Measurements from ENCODE around the gene TCF12. TPM values are rescaled to one million over a fixed set of nuclear protein-coding genes. Genes with fewer than 3 reads are reported as not detected.

TCF12 gene
- total and polyA plus RNA-seq, 2 of the 8 experiments (the other 6 are each of a cell fraction or from before 2014, with no cell fraction given) = 85.8 to 101 TPM

- TF ChIP-seq CHD7 (IDR thresholded peaks at IDR 0.05; ENCODE audit: insufficient replicate concordance, low read length) (no peak), RNF2 (IDR thresholded peaks at IDR 0.05; ENCODE audit: borderline replicate concordance, low read depth, low read length, missing control alignments, poor library complexity, severe bottlenecking) (no peak), TAF1 (IDR thresholded peaks at IDR 0.05; ENCODE audit: low read depth, low read length) (no peak), EGR1 (IDR thresholded peaks at IDR 0.05; ENCODE audit: borderline replicate concordance, low read depth, low read length) (no peak), TAF7 (optimal IDR thresholded peaks at IDR 0.05; ENCODE audit: borderline replicate concordance, low read depth, low read length) (no peak), EP300 (IDR thresholded peaks at IDR 0.05; ENCODE audit: borderline replicate concordance in 1 of 2, low read depth in 2 of 2, low read length in 2 of 2) (no peak), SP4 (IDR thresholded peaks at IDR 0.05; ENCODE audit: low read length) (no peak), BACH1 (IDR thresholded peaks at IDR 0.05; ENCODE audit: low read length) (no peak), USF2 (IDR thresholded peaks at IDR 0.05; ENCODE audit: low read length) (no peak)
These were observed 242.5 kb downstream of the TCF12 start (continued) for GRCh38 chr15:57160823-57161560.
